Forelimb muscle (tissue), 1 donor: ENCODE measurements around the gene SGK1. TPM values are rescaled to one million over a fixed set of nuclear protein-coding genes. Genes with fewer than 3 reads are reported as not detected.
A peak's percentile ranks its signal among the peaks of the same experiment; 100 is the strongest.

Source experiments
- DNase-seq: peaks from one replicate; pipeline ENCODE4 v3.0.0-alpha.2; 2013; ENCODE audit warnings: low read depth
- polyA plus RNA-seq: library from polyadenylated mRNA; unstranded; fragments of 120-200 nt; gene quantifications from one replicate; pipeline ENCODE4 v1.2.1, GENCODE V29; 2013; ENCODE audit not compliant: insufficient read length

The SGK1 gene
- 27.7 TPM for polyA plus RNA-seq

DNA sequence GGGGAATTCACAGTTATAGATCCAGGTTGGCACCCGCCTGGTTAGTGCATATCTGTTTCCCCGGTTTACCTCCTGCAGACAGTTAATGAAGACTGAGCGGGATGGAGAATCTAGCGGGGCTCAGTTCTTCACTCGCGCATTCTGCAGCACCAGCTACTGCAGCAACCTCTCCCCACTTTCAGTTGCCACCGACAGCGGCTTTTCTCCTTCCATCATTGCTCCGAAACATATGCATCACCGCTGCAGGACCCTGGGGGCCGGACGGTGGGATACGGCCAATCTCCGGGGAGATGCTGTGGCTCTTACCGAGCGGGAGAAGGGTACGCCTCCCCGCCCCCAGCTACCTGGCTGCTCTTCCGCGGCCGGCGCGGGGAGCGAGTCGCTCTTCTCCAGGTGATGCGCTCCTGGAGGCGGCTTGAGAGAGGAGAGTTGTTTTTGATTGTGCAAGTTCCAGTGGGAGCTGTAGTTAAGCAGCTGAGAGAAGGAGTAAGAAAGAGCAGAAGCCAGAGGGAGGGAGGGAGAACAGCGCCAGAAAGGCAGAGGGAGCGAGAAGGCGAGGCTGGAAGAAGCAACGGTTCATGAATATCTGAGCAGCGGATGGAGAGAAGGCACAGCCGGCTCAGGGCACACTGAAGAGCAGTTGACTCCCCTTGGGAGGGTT, at the start of gene SGK1:
Gene SGK1, minus strand, starts transcription at position 642 of the 661 bp plus-strand sequence. CDS start 652 bp downstream, outside the sequence.
- no peak for DNase-seq

DNA sequence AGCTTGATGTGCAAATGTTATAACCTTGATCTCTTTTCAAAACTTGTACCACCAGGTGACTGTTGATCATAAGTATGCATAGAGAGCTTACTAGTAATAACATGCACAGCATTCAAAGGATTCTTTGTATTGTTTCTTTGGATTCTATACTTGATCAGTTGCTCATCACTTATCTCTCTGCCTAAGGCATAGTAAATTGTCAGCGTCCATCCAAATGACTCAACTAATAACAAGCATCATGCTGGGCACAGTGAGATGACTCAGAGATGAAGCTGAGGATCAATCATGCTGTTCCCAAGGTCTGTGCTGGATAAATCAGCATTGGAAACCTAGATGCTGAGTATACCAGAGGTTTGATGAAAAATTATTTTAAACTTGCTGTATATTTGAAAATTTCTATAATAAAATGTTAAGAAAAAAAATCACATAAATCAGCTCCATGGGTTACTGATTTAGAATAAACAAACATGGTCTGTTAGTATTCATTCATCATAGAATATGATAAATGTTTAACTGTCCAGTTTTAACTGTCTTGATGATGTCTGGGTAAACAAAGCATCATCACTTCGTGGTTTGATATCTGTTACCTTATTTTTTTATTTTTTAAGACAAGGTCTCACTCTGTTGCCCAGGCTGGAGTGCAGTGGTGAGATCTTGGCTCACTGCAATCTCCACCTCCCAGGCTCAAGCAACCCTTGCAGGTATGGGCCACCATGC, 45.6 kb upstream of the SGK1 start:
- DNase-seq, result no peak

DNA sequence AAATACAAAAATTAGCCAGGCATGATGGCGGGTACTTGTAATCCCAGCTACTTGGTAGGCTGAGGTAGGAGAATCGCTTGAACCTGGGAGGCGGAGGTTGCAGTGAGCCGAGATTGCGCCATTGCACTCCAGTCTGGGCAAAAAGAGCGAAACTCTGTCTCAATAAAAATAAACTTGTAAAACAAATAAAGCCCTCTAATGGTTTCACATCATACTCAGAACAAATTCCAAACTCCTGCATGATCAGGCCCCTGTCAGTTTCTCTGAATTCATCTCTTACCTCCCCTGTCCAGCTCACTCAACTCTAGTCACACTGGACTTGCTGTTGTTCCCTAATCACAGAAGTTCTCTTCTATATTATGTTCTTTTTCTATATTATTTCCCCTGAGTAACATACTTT, 43.1 kb upstream of the SGK1 start:
- no peak for DNase-seq

DNA sequence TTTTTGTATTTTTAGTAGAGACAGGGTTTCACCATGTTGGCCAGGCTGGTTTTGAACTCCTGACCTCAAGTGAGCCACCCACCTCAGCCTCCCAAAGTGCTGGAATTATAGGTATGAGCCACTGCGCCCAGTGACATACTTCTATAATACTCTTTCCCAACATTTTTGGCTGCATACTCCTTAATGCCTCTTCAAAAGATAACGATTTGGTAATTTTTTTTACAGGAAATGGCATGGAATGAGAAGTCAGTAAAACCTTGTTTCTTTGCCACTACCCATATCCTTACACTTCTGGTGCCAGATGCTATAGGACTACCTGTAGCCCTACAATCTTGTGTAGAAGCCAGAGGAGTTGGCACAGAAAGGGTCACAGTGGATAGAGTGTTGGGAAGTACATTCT, 41.4 kb upstream of the SGK1 start:
- no peak for DNase-seq

DNA sequence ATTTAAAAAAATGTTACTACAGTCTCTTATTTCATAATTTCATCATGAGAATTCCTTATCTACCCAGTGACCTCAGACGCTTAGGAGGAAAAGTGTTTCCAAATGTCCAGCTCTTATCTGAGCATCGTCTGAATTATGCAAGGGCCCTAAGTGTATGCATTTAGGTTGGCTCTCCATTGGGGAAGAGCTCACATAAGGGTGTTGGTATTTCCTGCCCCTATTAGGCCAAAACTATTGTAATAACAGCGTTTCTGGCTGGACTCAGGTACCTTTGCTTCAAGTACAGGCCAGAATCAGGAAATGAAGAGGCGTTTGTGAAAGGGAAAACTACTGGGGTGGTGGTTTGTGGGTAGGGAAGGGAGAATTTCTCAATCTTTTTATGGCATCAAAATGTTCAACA, 40.4 kb upstream of the SGK1 start:
- DNase-seq, result no peak

DNA sequence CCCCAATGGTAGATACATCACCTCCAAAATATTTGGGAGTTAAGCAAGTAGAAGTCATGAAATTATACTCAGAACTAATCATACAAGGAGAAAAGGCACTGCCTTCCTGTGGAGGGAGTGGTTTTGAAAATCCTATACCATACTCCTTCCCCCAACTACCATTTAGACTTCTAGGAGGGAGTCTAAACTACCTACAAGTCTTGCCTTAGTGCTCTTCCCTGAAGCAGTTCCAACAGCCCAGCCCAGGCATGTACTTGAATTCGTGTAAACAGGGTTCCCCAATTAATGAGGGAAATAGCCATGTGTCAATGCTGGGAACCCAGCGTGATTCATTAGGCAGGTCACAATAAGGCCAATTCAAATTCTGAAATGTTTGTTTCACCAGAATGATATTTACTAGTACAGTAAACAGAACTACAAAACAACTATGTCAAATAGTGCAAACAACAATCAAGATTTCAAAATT, 39.1 kb upstream of the SGK1 start:
- DNase-seq, result no peak

DNA sequence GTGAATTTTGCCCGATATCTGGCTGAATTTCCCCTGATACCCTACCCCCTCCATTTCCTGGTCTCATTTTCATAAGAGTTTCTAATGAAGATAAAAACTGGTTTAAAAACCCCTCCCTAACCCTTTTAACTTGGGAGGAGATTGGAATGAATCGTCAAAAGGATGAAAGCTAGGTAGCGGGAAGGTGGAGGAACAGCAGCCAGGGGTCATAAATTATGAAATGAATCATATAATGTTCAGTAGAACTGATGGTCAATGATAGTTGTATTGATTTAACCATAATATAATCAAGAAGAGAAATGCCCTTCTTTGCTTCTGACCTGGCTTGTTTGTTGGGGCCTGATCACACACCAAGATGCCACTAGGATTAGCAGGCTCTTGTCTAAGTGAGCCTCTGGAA, 38.5 kb upstream of the SGK1 start:
- no peak for DNase-seq

DNA sequence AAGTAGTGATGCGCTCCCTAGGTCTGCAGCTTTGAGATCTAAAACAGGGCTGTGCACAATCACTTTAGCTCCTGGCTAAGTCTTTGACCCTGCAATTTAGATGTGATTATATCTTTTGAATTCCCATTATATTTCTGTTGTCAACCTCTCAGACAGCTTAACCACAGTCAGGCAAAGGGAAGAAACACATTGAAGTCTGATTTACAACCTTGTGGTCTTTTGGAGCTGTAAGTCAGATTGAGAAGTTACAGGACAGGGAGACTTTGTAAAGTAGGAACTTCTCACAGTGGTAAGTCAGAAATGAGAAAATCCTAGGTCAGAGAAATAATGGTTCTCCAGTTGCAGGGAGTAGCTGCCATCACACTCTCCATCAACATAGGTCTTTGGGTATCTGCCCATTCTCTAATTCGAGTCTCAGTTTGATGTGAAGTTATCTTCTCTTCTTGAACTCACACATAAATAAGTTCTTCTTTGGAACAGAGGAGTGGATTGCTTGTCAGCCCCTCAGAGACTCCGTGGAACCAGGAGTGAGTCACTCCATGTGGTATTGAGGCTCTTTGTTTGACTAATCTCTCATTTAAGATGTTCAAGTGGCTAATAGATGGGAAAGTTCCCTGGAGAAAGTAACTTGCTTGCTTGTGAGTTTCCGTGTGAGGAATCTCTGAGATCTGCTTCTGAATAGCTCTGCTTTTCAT, 35.0 kb upstream of the SGK1 start:
- DNase-seq, result no peak

DNA sequence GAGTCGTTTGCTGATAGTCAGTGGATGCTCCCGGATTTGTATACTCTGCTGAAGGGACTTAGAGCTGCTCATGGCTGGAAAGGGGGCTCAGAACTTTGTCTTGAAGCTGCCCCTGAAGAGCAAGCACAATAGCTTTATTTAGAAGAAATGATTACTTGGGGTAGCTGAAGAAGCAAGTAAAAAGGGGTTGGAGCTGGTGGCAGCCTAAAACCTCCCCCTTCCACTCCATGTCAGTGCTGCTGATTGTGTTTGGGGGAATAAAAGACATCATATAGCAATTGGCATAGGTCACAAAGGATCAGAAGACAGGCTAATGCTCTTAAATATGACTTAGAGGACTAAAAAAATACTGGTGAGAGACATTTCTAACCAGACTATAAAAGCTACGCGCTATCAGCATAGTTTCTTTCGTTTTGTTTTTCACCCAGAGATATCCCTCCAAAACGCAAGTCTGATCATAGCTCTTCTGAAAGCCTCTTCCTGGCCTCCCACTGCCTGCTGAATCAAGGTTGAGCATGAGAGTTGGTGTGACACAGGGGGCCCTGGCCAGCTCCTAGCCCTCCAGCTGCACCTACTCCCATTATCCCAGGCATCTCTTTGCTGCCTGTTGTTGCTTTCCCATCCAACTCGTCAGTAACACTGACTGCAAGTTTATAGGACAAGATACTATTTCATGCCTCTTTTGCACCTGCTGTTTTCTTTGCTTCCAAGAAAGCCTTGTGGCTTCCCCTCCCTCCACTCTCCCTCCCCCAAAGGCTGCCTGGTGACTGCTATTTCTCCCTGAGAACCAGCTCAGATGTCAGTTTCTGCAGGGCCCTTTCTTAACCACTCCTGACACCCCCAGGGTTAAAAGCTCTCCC, 33.9 kb upstream of the SGK1 start:
- DNase-seq, result no peak

DNA sequence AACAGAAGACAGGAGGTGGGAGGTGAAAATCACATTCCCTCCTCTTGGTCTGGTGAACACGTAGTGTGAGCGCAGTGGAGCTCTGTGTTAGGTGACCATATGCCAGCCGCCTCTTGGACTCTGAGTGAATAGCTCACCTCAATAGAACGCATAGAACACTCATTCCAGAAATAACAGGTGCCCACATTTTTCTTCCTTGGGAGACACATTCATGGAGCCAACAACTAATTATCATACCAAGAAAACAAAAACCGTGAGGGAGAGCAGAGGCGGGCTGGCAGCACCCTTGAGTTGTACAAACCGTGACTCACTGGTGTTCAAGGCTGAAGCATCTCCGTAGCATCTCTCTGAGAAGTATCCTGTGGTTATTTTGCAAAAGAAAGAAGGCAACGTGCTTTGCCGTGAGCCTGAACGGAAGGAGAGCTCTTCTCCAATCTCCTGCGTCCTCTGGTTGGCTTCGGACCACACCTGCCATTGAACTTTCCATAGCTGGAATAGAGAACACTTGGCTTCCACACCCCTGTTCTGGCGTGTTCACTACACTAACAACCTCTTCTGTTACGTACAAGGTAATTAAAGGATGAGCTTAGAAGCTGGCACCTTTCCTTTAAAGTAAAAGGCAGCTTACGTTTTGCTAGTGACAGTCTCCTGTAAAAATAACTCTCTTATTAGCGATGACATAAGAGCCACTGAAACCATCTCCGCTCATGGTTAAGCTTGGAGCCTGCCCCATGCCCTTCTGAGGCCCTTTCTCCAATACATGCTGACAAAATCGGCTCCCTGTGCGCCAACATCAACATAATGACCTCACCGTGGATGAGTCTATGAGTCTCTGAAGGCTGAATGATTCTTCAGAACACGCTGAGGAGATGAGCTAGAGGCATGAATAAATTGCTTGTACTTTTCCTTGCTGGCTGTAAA, 30.2 kb upstream of the SGK1 start:
- DNase-seq, result no peak

DNA sequence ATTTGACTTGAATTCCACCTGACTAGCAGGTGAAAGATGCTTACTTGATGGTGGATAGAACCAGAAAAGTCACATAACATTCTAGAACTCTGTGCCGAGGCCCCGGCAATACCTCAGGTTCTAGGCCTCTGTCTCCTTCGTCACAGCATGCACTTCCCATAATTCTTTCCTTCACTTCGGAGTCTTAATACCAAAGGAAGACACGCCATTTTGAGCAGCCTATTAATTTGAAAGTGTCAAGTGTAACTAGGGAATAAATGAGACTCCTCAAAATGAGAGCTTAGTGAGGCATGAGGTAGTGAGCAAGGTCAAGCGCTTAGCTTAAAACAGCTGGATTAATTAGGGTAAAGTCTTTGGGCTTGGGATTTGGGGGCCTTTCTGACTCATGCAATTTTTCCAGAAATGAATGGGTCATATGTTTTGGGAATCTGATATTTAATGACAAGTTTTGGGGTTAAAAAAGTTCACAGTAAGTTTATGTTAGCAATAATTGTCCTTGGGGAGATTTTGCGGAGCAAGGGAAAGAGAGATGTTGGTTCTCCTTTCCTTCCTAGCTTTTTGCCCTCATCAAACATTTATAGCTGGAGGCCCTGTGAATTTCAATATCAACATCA, 29.1 kb upstream of the SGK1 start:
- DNase-seq, result no peak

DNA sequence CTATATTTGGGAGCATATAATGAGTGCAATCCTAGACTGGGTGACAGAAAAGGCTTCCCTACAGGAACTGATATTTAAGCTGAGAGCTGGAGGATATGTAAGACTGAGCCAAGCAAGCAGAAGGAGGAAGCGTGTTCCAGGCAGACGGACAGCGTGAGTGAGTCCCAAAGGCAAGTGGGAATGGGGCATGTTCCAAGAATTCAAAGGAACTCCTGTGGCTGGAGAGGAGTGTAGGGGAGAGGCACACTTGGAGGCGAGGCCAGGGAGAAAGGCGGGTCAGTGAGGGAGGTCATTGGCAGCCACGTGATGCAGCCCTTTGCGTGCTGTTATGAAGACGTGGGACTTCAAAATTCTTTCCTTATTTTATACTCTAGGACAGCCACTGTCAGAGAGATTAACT, 27.9 kb upstream of the SGK1 start:
- peak; percentile 46 for DNase-seq

DNA sequence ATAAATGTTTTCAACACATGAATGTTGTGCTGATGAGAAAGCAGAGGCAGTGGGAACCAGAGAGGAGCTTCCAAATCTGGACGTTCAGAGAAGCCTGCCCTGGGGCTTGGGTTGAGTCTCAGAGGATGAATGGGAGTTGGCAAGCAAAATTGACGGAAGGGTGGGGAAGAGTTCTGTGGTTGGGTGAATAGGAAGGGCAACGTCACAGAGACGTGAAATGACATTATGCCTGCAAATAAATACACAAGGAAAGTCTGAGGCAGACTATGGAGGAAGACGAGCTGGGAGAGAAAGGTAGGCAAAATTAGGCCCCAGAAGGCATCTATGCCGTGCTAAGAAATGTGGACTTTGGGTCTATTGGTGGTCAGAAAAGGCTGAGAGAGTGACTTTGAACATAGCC, 25.2 kb upstream of the SGK1 start:
- no peak for DNase-seq

DNA sequence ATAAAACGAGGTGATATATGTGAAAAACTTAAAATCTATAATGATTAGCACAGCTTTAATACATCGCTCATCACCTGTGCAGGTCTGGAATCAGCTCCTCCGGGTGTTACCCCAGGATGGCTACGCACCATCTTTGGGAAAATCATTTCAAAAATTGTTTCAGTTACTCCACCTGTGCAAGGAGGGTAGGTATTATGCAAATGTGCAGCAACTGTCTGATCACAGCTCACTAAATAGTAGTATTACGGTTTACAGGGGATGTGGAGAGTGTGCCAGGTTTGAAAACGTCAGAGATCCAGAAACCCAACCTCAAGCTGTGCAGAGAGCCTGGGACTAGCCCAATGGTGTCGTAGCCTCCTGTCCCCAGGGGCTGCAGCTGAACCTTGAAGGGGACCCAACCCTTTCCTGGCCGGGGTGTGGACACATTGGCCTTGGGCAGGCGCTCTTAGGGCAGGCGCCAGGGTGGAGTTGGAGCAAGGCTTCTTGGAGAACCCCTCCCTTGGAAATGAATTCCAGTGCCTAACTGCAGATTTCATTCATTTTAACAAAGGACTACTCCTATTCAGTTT, 24.2 kb upstream of the SGK1 start:
- DNase-seq, result no peak

DNA sequence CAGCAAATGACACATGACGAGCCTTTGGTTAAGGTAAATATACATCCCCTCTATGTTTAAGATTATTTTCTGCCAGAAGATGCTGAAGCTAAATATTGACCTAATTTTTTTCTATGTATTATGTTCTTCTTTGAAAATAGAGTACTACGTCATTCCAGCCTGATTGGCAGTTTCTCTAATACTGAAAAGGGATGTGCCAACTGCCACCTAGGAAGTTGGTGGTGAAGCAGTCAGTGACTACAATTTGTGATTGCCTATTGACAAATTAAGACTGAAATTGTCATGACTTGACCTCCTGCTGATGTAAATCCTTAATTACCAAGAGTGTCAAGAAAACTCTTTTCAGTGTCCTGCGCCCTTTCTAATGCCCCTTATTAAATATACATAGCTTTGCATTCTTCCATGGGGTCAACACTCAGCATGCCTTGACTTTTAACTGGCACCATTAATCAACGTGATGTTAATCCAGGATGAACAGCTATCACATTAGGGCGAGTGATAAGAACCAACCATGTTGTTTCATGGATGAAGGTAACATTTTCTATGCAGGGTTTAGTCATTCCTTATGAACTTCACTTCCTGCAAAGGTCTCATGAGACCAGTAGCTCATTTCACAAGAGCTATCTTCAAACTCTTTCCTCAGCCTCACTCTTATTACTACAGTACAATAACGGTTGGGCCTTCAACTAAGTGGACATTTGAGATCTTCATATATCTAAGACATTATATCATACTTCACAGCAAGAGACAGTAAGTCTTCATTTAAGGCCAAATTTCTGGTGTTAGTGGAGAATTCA, 22.5 kb upstream of the SGK1 start:
- no peak for DNase-seq

DNA sequence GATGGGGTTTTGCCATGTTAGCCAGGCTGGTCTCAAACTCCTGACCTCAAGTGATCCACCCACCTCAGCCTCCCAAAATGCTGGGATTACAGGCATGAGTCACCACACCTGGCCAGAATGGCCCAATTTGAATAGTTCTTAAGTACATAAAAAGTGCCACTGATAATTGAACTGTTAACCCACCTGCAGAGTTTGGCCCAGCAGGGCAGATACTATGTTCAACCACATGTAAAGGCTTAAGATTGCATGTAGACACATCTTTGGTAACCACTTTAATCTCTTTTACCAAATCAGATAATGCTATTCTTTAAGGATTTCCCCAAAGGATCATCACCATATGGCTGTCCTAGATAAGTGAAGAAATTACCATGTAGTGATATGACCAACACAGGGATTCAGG, 21.3 kb upstream of the SGK1 start:
- DNase-seq, result no peak

DNA sequence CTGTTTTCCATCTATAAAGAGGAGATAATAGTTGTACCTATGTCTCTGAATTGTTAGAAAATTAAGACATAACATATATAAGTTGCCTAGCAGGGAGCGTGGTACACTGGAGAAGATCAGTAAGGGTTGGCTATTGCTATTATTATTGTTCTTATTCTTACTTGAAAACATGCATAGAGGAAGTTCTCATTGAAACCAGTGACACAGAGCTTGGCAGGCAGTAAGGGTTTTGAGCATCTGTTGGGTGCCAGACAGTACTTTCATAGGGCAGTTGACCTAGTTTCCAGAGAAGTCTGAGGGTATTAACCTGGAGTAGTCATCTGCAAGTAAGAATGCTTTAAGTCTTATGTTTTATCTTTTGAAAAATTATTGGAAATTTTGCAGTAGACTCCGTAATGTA, 13.3 kb upstream of the SGK1 start:
- DNase-seq, result no peak

DNA sequence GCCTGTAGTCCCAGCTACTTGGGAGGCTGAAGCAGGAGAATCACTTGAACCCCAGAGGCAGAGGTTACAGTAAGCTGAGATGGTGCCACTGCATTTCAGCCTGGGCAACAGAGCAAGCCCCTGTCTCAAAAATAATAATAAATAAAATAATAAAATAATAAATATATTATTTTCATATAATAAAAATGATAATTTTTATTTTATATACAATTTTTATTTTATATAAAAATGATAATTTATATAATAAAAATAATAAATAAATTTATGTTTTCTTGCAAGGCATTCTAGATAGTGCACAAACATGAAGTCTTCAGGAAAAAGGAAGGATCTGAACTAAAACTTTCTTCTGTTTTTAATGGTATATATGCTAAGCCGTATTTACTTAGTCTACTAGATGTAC, 12.6 kb upstream of the SGK1 start:
- DNase-seq, result no peak

DNA sequence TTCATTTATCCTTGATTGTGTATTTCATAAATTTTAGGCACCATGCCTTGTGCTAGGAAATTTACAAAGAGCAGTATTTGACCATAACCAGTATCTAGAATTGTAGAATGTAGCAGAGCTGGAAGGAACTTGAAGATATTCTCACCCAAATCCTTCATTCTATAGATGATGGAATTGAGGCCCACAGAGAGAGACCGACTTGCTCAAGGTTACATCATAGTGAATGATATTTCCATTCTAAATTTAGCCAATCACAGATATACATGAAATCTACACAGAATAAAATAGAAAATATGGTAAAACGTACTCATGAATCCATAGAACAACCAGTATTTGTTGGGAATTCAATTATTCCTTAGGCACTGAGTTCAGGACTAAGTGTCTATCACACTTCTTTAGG, 10.9 kb upstream of the SGK1 start:
- no peak for DNase-seq
